GM19397 (cell line): Measurements from ENCODE around the gene PEX11A.

Experiments used
- ATAC-seq: cut with Tn5 transposase; IDR thresholded peaks from one replicate; pipeline ENCODE4 v1.9.1; 2021; ENCODE audit warnings: mild to moderate bottlenecking, moderate library complexity; ENCODE audit not compliant: unreplicated experiment

Gene PEX11A

DNA sequence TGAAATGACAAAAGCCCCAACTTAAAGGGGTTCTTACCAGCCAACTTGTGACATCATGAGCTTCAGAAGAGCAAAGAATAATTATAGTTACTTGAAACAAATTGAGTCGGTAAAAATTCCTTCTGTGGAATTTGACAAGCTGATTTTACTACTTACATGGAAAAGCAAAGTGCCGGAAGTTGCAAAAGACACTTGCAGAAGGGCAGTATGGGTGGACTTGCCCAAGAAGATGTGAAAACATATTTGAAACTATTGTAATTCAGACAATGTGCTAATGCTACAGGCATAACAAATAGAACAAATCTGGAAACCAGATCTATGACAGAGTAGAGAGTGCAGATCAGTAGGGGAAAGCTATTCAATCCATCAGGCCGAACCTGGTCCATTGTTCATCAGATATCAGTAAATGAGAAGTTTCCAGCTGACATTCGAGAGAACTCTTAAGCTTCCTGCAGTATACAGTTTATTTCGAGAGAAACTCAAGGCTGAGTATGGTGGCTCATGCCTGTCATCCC, 32.8 kb downstream of the PEX11A start:
- ATAC-seq, result no peak

DNA sequence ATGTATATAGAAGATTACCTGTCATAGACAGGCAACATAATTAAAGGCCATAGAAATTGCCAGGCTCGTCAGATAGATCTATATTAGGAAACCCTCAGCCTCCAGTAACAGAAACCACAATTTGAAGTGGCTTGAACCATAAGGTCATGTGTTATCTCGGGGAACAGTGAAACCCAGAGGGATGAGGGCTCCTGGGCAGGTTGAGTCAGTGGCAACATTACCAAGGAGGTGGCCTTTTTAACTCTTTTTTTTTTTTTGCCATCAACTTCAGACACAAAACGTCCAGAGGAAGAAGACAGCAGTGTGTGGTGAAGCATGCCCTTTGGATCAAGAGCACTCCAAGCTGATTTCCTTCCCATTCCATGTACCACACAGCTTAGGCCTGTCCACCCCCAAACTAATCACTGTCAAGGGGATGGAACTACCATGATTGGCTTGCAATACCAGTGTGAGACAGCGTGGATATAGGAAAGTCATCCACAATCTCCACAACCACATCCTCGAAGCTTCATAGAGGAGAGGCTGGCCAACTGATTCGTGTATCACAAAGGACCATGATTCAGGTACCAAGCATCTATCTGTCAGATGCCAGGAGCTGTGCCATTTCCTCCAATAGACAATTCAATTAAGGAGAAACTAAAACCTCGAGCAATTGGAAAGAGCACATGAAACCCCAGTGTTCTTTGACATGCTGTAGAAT, 34.3 kb downstream of the PEX11A start:
- no peak for ATAC-seq

DNA sequence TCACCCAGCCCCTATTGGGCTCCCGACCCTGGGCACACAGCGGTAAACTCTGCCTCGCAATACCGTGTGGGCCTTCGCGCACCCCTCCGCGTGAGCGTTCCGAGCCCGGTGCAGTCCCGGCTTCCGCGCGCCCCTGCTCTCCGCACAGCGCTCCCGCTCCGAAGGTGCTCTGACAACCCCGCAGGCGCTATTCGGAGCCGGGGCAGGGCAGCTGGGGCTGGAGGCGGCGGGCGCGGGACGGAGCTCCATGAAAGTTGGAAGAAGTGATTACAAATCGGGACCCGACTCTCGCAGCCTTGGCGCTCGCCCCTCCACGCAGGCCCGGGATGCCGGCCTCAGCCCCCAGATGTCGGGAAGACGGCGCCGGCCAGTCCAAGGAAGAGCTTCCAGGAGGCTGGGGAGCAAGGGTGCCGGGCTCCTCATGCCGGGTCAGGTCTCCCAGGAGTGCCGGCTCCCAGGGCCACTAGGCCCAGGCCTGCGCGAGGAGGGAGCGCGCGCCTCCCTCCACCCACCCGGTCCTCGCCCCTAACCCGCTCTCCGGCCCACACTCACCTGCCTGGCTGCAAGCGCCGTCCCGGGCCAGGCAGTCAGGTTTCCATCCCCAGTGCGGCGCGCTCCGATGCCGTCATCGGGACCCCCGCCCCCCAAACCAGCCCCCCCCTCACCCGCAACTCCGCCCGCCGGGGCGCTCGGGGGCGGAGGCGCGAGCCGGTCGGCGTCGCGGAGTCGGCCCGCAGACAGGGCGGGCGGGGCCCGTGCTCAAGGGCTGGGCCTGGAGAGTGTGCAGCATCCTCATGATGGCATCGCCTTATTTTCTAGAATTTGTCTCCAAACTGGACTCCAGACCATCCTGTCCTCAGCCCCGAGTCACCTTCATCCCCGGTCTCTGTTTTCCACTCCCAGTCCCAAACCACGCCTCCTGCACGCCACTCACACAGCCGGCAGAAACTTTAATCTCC, 35.4 kb downstream of the PEX11A start, which contains the start of gene KIF7:
KIF7 (minus strand) TSS at position 621 of the 959 bp plus-strand sequence. CDS start 2,537 bp downstream, outside the sequence.
- no peak for ATAC-seq

DNA sequence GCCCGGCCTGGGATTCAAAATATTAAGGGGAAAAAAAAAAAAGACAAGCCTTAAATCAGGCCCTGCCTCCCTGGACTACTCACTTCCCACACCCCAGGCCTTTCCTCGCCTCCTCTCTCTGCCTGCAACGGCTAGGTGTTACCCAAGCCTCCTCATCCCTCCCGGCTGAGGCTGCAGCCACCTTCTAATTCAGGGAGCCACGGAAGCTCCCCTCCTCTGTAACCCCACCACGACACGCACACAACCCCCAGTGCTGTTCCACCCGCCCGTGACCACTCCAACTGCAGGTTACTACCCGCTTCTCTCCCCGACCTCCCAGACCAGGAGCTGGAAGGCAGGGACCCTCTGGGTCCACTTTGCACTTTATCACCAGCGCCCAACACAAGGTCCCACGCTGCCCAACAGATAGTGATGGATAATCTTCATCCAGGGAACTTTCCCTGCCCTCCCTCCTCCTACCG, 36.2 kb downstream of the PEX11A start:
- ATAC-seq, result no peak

DNA sequence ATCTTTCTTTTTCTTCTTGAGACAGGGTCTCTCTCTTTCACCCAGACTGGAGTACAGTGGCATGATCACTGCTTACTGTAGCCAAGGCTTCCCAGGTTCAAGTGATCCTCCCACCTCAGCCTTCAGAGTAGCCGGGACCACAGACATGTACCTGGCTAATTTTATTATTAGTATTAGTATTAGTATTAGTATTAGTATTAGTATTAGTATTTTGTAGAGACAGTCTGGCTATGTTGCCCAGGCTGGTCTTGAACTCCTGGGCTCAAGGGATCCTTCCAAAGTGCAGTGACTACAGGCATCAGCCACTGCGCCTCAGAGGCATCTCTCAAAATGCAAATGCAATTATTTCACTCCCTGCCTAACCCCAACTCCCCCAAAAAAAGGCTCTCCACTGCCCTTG, 37.0 kb downstream of the PEX11A start:
- ATAC-seq, result no peak

DNA sequence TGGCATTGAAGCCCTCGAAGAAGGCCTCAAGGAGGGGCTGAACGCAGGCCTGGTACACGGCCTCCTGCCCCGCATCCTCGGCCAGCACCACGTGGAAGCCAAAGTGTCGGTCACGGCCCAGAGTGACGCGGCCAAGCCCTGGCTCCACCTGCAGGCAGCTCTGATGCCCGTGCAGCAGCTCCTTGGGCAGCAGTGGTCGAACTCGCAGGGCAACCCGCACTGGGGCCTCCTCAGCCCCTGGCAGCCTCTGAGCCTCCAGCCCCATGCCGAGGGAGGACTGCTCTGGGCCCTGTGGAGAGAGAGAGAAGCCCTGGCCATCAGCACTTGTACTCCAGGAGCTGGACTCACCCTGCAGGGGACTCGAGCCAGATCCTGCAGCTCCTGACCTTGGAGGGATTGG, 37.9 kb downstream of the PEX11A start:
- no peak for ATAC-seq

DNA sequence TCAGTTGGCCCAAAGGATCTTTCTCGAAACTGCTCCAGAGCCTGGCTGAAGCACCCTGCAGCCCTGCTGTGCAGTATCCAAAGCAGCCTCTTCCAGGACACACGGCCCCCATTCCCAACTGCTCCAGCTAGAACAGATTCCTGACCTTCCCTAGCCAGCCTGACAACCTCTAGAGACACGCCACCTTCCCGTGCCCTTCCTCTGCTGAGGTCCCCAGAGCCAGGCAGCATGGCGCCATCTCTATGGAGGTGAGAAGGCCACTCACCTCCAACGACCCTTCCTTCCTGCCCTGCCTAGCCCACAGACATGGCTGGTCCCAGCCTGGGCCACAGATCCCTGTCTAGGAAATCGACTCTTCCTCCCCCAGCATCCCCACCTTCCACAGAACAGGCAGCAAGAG, 38.4 kb downstream of the PEX11A start:
- ATAC-seq, result no peak

DNA sequence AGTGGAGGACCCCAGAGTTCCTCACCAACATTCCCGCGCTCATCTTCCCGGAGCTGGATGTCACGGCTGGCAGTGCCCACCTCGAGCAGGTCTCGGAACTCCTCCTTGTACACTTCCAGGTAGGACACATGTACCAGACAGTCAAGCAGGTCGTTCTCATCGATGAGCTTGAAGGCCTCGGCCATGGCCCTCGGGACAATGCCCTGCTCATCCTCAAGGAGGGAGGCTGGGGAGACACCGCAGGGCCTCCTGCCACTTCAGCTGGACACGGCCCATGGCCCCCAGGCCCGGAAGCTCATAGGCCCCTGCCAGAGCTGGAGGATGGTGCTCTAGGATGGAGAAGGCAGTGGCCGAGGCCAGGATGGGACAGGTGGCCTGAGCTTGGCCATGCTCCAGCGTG, 40.8 kb downstream of the PEX11A start:
- ATAC-seq, result no peak

DNA sequence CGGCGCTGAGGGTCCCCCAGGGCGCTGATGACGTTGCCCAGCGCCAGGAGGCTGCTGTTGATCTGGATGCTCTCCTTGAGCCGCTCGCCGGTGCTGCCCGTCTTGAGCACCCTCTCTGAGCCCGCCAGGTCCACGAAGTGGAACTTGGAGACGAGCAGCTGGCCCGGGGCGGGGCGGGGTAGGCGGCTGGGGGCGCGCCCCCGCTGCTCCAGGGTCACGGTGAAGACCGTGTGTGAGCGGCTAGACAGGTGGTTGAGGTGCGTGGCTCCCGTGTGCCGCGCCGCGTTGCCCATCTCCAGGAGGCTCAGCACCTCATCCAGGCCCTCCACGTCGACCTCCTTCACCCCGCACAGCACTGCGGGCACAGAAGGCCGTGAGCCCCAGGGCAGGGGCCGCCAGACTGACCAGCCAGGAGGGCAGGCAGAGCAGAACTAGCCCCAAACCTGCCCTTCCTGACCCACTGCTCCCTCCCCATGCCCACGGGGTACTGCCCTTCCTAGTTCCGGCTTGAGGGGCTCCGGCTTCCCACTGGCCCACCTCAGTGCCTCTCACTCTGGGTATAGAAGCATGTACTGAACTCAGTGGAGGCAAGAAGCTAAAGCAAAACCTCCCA, 41.4 kb downstream of the PEX11A start:
- no peak for ATAC-seq

DNA sequence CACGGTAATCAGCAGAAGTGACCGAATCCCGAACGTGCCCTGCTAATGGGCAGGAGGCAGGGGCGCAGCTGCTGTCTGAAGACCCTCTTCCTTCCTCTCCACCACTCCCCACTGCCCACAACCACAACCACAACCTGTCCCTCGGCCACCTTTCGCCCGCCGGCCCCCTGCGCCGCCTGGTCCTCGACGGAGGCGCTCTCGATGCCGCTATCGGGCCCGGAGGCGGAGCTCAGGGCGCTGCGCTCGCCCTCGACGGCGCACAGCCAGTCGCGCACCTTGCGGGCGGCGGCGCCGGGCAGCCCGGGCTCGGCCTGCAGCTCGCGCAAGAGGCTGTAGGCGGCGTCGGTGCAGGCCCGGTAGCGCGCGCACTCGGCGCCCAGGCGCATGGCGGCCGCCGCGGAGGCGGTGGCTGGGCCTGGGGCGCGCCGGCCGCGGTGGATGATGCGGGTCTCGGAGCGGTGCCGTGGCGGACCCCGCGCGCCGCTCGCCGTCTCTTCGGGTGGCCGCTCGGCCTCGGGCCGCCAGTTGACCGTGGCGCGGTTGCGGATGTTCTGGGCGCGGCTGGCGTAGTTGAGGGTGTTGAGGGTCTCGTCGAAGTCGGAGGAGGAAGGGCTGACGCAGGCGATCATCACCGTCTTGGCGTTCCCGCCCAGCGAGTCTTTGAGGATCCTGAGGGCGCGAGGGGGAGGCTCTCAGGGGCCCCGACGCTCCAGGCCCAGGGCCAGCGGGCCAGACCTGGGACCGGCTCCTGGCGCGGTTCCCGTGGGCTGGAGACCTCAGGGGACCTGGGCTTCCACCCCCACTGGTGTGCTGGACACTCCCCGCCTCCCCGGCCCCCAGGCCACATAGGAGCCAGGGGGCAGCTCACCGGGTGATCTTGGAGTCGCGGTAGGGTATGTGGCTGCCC, 42.2 kb downstream of the PEX11A start:
- no peak for ATAC-seq

DNA sequence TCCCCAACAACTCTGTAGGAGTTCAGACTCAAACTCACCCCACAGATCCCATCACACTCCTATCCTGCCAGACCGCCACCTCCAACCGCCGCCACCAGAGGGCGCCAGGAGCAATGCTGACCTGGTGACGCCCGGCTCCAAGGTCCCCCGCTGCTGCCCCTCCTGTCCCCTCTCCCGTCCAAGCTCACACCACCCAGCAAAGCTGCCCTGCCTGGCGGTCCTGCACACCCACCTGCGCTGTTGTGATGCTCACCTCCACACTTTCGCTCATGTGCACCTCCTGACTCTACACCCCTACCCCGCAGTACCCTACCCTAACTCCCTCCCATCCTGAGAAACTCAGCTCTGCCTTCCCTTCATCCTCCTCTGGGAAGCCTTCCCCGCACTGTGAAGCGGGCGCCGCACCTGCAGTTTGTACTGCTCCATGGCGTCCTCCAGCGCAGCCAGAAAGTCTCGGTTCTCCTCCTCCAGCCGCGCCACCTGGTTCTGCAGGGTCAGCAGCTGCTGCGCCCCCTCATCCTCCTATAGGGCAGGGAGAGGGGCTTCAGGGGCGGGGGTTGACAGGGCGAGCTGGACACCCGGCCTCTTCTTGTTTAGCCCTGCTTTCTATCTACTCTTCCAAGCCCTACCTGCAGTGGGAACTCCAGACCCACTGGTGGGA, 43.2 kb downstream of the PEX11A start:
- ATAC-seq, result no peak

DNA sequence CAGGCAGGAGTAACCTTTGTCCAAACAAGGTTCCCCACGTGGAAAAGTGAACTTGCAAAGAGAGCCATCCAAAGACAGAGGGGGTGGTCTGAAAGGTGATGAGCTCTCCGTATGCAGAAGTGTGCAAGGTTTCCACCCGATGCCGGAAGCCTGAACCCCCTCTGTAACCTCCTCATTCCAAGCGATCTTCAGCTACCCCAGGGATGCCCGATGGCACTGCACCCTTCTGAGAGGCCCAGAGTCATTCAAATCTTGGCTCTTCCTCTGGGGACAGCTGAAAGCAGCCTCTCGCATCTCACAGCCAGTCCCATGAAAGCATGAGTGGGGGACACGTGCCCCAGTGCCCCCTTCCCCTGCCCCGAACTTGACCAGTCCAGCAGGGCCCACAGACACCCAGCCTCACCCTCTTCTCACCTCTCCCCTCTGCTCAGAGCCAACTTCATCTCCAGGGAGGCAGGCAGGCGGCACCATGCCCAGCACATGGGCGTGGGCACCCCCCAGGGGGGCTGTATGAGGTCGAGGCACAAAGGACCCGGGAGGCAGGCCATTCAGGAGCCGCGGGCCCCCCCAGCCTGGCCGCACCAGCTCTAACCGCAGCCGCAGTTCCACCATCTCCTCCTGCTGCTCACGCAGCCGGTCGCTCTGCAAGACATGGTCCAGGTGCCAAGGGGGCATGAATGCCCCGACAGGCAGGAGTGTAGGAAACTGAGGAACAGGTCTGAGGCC, 44.0 kb downstream of the PEX11A start:
- ATAC-seq, result no peak

DNA sequence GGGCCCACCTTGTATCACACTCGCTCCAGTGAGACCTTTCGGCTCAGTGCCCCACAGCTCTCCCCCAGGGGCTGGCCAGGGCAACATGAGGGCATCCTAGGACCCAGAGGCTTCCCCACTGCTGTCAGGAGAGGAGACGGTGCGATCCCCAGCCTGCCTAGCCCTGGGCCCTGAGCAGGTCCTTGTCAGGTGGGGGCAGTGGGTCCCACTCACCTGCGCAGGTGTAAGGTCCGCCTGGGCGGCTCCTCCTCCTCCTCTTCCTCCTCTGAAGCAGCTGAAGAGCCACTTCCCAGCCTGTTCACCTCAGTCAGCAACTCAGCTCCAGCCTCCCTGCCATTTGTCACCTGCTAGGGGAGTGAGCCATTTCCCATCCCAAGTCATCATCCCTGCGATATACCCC, 44.9 kb downstream of the PEX11A start:
- ATAC-seq, result no peak

DNA sequence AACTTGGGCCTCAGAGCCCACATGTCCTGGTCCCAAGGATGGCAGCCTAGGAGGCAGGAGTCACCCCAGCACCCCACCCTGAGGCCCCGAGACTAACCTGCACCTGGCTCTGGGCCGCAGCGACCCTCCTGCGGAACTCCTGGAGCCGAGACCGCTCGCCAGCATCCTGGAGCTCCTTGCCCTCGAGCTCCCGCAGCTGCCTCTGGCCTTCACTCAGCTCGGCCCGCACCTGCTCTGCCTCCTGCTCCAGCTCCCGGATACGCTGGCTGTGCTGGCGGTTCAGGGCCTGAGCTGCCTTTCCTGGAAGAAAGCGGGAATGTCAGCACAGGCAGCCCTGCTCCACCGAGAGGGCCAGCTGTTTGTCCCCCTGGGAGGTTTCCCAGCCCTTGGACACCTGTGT, 48.4 kb downstream of the PEX11A start:
- ATAC-seq, result no peak

DNA sequence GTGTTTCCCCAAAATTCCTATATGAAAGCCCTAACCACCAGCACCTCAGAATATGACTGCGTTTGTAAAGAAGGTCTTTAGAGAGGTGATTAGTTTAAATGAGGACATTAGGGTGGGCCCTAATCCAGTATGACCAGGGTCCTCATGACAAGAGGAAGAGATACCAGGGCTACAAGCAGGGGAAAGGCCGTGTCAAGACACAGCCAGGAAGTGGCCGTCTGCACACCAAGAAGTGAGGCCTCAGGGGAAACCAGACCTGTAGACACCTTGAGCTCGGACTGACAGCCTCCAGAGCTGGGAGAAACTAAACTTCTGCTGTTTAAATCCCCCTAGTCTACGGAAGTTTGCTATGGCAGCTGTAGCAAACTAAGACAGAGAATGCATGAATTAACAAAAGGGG, 49.5 kb downstream of the PEX11A start:
- ATAC-seq, result no peak

DNA sequence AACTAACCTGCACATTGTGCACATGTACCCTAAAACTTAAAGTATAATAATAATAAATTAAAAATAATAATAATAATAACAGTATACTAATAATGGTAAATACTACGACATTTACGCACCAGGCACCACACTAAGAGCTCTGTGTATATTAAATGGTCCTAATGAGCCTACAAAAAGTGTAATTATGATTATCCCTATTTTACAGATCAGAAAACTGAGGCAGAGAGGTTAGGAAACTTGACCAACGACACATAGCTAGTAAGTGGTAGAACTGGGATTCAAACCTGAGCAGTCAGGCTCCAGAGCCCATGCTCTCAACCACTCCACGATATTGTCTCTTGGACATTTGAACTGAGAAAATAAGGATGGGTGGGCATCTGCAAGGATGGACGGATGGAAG, 50.3 kb downstream of the PEX11A start:
- ATAC-seq, result no peak

DNA sequence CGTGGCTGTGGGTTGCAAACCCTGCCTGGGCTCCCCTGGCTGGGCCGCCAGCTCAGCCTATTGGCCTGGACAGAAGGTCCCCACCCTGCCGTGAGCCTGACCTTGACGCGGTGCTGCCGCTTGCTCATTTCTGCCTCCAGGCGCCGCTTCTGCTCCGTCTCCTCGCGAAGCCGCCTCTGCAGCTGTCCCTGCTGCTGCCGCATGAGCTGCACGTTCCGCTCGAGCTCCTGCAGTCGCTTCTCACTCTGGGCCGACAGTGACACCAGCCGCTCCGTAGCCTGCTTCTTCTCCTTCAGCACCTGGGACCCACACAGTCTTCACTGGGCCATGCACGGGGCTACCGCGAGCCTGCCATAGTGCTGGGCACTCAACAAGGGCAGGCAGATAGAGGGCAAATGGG, 57.0 kb downstream of the PEX11A start:
- ATAC-seq, result no peak

DNA sequence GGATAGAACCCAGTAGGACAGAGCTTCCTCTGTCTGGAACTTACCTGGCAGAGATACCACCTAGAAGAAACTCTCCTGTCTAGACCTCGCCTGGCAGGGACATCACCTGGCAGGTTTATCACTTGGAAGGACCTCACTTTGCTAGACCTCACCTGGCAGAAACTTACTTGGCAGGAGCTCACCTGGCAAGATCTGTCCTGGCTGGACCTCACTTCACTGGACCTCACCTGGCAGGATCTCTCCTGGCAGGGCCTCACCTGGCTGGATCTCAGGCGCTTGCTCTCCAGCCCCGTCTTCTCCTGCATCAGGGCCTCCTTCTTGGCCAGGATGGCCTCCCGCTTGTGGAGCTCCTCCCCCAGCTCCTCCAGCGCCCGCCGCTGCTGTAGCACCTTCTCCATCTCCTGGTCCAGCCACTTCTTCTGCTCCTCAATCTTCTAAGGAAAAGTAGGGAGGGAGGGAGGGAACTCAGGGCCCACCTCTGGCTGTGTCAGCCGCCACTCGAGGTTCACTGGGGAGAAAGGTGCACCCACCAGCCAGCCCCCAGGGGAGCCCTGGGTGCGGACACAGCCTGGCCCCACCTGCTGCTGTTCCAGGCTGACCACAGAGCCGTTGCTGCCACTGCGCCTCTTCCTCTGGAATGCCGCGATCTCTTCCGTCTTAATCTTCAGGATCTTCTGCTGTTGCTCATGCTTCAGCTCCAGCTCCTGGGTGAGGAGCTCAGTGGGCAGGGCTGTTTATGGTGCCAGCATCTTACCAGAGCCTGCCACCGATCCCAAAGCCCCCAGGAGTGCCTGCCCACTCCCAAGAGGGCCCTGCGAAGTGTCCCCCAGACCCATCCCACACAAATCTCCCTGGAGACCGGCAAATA, 57.8 kb downstream of the PEX11A start:
- ATAC-seq, result no peak
